LNCaP clone FGC (cell line): ENCODE results near the gene ADAMTS2.

Experiments used
- DNase-seq: peaks from one replicate; pipeline ENCODE4 v3.0.0-alpha.2; 2011; ENCODE audit warnings: low read depth
- H3K4me3 ChIP-seq: 2 replicates; pipeline ENCODE4 v1.5.1; 2011; ENCODE audit warnings: mild to moderate bottlenecking, low read depth, low read length, control low read depth
- CTCF ChIP-seq: IDR thresholded peaks from 2 replicates; pipeline ENCODE4 v1.5.1; 2012; ENCODE audit warnings: mild to moderate bottlenecking; ENCODE audit not compliant: control insufficient read depth, insufficient read depth; ENCODE audit errors: extremely low read depth

Gene ADAMTS2

GRCh38 chr5:179237770-179238627 lies 107.3 kb downstream of the ADAMTS2 start:
- TF ChIP-seq CTCF = no peak
- DNase-seq = no peak
- H3K4me3 ChIP-seq = no peak overlapping the region

- no peak overlapping the region for H3K4me3 ChIP-seq
- no peak for TF ChIP-seq CTCF
- DNase-seq = no peak
These were observed 109.6 kb downstream of the ADAMTS2 start for GRCh38 chr5:179235416-179236400.

- H3K4me3 ChIP-seq = no peak overlapping the region
- no peak for DNase-seq
- TF ChIP-seq CTCF = no peak
These were observed 110.6 kb downstream of the ADAMTS2 start for GRCh38 chr5:179234563-179235135.

- no peak for TF ChIP-seq CTCF
- no peak for DNase-seq
- no peak overlapping the region for H3K4me3 ChIP-seq
These were observed 111.2 kb downstream of the ADAMTS2 start for GRCh38 chr5:179233909-179234562.

GRCh38 chr5:179232091-179232735 lies 113.0 kb downstream of the ADAMTS2 start:
- no peak for DNase-seq
- H3K4me3 ChIP-seq = no peak overlapping the region
- no peak for TF ChIP-seq CTCF

- no peak for DNase-seq
- TF ChIP-seq CTCF = no peak
- no peak overlapping the region for H3K4me3 ChIP-seq
These were observed 114.0 kb downstream of the ADAMTS2 start for GRCh38 chr5:179231309-179231708.
